MM.1S (cell line): ENCODE results near the gene ASMT.

Experiments used
- CTCF ChIP-seq: fragments of 300-600 bp; sonication (generic); IDR thresholded peaks from 2 replicates; pipeline ENCODE4 v1.5.1; 2016; ENCODE audit warnings: antibody characterized with exemption, low read length, mixed read lengths
- EZH2 ChIP-seq: fragments of 300-600 bp; sonication (generic); optimal IDR thresholded peaks from 2 replicates; pipeline ENCODE3; 2017; ENCODE audit warnings: low read depth, mild to moderate bottlenecking, antibody characterized with exemption, low read length, mixed read lengths

GRCh38 chrX:1600406-1601050 is 14.3 kb upstream of the ASMT start:
- TF ChIP-seq CTCF (no peak), EZH2 (no peak)
